ENCODE results near the gene C4orf50.

Gene C4orf50

DNA sequence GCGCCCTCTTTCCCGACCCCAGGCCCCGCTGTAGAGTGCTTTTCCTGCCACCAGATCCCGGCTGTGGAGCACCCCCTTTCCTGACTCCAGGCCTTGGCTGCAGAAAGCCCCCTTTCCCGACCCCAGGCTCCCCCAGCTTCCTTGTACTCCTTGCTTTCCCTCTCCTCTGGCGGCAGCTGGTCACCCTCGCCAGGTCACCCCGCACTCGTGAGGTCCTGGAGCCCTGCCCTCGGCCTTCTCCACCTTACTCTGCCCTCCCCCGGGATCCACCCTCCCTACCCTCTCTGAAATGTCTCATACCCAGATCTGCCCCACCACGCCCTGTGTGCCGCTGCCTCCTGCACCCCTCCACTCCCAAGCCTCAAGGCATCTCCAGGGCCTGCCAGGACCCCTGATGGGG is 25.0 kb upstream of the C4orf50 start:
- no peak for FAIRE-seq

DNA sequence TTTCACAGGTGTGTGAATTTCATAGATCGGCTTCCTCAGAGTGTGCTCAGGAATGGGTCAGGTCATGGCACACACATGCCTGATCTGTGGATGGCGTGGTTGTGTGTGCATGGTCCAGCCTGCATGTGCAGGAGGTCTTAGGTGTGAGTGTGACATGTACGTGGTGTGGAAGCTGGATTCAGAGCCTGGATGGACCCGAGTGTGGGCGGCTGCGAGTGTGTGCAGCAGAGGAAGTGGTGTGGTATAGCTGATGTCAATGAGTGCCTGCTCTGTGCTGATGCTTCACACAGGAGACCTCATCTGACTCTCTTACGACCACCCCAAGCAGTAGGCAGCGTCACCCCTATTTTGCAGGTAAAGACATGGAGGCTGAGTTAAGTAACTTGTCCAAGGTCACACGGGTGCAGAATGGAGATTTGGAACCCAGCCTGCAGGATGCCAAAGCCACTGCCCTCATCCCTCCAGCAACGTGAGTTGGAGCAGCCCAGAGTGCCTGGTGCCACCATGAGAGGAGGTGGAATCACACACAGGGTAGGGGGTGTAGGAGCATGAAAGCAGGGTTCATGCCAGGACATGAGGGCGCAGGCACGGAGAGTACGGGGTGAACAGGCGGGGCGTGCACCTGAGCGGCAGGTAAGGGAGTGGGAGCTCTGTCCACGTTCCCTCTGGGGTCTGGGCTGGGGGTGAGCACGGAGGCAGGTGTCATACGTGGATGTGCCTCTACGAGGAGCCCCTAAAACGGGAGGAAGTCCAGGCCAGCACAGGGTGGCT is 24.2 kb upstream of the C4orf50 start:
- FAIRE-seq = no peak

DNA sequence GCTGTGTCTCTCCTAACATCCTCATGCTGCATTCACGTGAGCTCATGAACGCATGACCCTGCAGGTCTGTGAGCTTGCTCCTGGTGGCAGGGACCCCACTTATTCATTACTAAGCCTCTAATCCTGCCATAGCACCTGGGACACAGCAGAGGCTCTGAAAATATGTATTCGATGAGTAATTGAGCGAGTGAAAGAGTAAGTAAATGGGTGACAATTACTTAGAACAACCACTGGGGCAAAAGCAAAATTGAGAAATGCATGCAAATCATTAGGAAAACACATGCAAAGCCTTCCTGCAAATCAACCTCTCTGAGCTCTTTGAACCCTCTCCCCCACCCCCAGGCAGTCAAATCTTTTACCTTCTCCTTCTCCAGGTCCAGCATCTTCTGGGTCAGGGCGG is 23.6 kb upstream of the C4orf50 start:
- FAIRE-seq = no peak

DNA sequence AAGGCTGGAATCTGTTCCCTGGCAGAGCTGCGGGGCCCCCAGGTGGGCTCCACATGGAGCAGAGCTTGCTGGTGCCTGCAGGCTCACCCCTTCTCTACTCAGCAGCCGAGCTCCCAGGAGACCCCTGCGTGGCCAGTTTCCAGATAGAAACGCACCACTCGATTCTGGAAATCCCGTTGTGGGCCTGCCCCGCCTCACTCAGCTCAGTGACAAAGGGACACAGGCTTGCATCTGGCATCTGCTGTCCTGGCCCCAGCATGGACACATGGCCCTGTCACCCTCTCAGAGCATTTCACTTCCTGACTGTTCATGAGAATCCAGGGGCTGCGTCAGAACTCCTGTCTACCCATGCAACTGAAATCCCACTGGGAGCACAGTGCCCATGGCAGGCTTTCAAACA is 20.5 kb upstream of the C4orf50 start:
- FAIRE-seq = no peak

DNA sequence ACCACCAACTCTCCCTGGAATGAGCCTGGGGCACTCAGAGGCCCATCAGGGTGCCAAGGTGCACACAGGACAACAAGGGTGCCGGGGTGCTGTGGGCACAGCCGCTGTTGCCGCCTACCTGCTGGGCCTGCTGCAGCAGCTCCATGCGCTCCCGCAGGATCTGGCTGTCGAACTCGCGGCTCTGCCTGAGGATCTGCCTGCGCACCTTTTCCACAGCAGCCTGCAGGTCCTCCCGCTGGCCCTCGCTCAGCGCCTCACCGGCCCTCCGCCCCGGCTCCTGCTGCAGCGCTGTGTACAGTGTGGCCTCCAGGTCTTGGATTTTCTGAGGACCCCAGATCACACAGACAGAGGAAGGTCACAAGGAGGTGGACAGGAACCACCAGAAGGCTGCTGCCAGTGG is 17.6 kb upstream of the C4orf50 start:
- FAIRE-seq = no peak

DNA sequence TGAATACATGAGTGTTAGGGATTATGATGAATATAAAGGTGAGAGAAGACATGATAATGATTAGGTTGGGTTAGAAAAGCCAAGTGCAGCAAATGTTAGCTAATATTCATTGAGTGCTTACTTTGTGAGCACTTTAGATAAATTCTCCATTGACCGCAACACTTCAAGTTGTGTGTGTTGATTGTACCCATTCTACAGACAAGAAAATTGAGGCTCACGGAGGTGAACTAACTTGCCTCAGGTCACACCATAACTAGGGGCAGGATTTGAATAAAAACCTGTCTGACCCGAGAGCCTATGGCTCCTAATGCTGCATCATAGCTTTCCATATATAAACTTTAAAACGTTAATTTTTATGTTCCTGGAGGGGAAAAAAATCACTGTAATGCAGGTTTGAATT is 15.2 kb upstream of the C4orf50 start:
- no peak for FAIRE-seq

DNA sequence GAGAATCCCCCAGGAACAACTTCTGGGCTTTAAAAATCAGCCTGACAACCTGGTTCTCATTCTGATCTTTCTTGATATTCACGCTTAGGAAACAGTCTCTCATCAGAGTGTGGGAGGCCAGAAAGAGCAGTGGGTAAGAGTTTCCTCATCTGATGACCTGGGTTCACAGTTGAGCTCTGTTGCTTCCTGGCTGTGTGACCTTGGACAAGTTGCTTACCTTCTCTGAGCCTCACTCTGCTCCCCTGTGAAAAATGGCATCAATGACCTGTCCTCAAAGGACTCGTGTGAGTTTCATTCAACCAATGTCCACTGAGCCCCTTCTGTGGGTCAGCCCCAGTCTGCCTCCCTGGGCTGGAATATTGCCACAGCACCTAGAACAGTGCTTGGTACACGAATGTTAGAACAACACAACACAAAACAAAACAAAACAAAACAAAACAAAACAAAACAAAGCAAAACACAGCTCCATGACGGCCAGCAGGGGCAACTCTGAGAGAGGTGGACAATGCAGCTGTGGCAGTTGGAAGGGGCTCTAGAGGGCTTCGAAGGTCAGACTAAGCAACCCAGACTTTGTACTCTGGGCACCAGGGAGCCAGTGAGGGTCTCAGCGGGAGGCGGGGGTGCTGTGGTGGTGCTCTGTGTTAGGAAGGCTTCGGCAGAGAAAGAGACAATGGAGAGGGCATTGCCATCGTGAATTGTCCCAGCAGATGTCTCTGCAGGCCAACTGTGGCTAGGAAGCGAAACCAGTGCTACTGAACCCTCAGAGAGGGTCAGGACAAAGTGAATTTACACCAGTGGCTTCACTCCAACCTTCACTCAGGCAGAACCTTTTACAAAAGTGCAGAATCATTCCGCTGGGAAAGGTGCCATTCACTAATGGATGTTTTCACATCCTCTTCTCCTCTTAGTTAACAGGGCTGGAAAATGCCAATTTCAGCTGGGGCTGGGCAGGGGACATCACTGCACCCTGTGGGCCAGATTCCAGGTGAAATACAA is 14.3 kb upstream of the C4orf50 start:
- peak; percentile 100 for FAIRE-seq

DNA sequence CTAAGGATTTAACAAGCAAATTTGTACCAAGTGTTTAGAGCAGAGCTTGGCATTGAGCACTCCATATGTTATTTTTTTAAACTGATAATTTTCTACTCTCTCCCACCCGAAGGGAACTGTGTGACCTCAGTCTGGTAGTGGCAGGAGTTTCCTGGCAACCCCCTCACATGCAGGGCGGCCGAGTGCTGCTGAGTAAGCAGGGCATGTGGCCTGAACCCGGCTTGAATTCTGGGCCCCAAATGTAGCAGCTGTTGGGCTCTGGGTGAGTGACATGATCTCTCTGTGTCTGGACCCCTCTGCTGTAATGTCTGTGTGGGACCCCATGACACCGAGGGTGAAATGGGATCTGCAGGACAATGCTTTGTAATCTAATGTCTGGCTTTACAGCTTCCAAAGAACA is 13.6 kb upstream of the C4orf50 start:
- no peak for FAIRE-seq

DNA sequence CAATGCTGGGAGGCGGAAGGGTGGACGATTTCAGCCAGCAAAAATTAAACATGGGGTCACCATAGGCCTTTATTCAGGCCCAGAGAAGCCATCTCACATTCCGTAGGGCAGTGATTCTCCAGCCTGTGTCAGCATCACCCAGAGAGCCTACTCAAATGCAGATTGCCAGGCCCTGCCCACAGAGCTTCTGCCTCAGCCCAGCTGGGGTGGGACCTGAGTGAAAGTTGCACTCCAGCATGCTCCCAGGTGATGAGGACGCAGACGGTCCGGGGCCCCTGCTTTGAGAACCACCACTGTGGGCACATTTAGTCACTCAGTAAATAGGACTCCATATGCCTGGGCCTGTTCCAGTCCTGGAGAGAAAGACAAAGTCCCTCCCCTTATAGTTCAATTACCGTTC is 12.4 kb upstream of the C4orf50 start:
- FAIRE-seq = no peak

DNA sequence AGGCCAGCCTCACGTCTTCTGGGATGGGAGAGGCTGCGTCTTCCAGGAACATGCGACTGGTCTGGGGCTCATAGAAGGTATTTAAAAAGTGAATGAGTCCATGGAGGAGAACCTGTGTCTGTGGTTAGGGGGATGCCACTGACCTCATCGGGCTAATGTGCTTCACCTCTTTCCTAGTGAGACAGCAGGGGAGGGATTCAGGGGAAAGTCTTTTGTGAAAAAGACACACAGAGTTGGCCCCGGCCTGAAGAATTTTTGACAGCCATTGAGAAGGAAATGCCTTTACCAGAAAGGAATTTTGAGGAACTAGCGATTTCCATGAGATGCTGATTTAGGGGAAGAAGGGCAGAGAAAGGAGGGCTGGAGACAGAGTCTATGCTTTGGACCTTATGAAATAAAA is 11.0 kb upstream of the C4orf50 start:
- FAIRE-seq = no peak

DNA sequence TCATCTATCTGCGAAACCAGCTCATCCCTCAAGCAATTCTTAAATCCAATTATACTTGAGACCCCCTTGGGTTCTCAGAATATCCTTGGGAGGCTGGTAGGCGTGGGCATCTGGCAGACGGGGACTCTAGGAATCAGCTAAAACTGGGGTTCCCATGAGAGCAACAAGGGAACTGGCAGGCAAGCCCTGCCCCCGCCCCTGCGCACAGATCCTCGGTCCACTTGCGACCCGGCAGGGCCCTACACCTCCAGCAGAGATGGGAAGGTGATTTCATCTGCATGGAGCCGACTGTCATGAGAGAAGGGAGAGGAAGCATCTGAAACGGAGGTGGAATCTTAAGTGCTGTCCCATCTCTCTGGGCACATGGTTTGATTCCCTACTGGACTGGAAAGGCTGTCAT is 9.9 kb upstream of the C4orf50 start:
- no peak for FAIRE-seq

DNA sequence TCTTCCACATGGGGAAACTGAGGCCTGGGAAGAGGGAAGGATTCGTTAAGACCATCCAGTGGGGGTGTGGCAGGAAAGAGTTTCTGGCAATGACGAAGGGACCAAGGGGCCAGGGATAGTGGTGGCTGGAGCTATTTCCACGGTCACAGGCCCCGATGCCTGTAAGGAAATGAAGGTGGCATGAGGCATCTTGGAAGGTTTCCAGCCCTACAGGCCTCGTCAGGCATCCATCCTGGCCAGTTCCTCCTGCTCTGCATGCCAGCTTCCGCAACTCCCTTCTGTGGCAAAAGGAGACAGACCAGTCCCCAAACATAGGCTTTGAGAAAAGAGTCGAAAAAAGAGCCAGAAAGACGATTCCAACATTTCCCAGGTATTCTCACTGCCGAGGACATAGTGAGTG is 9.2 kb upstream of the C4orf50 start:
- FAIRE-seq = no peak

DNA sequence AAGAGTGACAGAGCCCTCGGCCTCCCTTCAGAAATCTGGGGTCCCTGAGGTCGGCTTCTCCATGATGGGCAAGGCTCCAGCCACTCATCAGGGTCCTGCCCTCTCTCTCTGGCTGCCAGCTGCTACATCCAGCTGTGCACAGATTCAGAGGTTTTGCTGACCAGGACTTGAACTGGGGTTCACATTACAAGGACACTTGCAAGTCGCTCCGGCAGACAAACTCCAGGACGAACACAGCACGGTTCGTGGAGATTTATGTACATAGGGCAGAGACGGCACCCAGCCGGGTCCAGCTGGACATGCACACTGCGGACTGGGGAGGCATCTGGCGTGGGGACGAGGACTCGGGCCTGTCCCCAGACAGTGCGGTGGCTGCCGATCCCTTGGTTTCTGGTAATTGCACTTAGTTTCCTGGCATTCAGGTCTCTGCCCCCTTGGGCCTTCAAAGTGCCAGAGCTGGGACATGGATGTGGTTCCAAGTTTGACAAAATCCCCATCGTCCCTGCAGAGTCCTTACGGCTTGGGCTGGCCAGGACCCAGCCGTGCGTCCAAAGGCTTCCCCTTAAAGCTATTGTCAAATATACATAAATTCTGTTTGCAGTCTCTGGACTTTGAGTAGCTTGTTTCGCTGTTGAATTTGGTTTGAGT is 6.2 kb upstream of the C4orf50 start:
- FAIRE-seq = no peak

DNA sequence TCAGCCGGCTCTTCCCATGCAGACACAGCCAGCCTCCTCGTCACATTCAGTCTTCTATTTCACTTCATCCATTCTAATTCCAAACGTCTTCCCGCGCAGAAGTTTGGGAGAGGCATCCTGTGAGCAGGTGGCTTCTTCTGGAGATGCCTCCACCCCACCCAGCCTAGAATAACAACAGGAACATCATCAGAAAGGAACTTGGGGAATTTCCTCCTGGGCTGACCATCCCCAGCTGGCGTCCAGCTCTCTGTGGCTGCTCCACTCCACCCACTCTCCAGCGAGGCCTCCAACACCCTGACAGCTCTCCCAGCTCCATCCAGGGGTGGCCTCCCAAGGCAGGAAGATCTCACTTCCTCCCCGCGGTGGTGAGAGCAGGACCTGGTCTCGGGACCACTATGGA is 5.5 kb upstream of the C4orf50 start:
- no peak for FAIRE-seq

DNA sequence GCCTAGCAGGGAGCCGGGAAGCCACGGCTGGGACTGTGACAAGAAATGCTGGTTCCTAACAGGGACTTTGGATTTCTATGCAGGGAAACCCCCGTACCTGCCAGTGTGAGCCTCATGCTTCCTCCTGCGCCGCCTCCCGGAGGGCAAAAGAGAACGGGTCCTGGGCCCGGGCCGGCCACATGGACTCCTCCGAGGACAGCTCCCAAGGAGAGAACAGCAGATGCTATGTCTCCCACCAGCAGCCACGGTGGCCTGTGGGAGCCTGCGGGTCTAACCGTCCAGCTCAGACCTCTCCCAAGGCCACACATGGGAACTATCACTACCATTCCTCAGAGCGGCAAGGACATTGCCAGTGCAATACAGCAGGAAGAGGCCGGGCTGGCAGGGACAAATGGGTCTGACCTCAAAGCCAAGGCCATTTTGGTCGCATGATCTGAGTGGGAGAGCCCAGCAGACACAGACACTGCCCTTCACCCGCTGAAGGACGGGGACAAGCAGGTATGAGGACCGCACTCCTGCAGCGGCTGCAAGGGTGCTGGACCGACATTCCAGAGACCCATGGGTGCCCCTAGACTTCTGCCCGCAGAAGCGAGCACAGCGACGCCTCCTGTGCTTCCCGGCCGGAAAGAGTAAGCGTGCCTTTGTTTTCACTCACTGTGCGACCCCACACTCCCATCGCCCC is 4.5 kb upstream of the C4orf50 start:
- FAIRE-seq = no peak

DNA sequence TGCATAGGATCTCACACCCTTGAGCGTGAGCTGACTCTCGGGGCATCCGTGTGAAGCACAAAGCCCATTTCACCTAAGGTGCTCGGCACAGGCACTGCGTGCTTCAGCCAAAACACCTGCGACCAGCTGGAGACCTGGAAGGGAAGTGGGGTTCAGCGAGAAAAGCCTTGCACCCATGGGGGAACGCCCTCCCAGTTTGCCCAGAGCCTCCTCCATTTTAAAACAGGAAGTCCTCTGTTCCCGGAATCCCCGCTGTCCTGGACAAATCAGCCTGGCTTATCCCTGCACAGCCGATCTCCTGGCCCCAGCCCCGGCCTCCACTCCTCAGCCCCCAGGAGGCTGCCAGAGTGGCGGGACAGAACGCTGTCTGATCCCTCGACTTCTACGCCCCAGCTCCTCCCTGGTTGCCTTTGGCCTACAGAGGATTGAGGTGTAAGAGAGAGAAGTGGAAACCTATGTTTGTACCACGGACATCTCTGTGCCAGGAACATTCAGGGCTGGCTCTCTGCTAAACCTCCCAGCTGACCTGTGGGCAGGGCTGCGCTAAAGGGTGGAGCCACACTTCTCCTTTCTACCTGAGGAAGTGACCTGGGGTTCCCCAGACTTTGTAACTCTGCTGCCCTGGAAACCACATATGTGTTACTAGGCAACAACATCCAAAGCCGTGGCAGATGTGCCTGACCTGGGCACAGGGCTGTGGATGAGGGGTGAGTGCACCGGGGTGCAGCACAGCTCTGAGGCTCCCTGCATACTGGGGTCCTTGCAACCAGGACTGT is 3.8 kb upstream of the C4orf50 start:
- FAIRE-seq = no peak

DNA sequence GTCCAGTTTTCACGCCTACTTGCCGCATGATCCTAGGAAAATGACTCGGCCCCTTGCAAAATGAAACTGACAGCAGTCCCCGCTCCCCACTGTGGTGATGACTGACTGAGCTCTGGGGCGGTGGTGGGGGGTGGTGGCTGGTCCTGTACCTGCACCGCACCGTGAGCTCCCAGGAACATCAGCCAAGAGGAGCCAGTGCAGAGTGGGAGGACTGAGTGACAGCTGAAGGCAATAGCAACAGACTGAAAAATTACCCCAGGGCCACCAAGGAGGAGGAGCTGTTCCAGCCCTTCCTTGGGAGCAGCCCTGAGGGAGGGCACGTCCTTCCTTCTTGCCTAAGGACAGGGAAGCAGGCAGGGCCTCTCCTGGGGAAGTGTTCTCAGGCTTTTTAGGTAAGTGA is 2.4 kb upstream of the C4orf50 start:
- no peak for FAIRE-seq

DNA sequence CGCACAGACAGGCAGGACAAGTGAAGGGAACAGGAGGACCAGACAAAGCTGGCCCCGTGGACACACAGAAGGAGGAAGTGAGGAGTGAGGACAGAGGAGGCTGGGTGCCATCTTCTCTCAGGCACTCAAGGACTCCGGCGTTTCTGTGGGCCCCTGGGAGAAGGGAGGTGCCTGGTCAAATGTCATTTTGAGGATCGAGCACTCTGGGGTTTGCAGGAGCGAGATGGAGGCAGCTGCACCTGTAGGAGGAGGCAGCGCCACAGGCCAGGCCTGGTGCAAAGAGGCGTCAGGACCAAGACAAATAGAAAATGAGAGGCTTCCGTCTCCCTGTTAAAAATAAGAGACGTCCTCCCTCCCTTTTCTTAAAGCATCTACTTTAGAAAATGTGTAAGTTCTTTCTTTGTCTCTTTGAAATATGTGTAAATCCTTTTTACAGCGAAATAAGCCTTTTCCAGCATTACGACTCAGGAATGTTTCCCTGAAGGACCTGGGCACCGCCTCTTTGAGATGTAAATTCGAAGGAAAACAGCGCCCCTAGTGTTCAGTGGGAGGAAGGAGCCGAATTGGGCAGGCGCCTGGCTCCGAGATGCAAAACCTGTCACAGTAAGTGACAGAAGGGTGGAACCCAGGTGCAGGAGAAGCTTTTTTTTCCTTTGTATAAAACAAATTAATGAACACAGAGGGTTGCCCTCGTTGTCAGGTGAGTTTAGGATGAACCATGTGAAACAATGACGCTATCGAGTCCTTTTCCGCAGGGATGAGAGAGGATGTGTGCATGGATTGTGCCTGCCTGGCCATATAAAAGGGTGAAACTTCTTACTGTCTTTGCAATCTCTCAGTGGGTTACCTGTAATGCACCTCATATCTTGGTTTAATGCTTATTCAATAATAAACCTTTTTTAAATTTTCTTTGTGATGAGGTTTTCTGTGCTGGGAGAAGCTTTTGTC is 1.4 kb upstream of the C4orf50 start:
- no peak for FAIRE-seq

DNA sequence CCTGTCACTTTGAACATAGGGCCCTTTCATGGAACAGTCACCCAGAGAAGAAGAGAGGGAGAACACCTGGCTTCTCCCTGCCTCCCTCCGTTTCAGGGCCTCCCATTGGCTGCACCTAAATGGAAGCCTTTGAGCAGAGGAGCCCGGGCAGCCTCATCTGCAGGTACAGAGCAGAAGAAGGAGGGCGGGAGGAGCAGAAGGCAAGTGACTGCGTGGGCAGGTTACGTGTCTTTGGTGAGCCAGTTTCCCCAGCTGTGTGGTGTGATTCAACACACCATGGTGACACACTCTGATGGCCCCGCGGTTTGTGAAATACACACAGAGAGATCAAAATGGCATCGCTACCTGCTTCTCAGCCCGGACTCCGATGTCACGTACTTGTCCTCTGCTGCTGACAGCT is 431 bp downstream of the C4orf50 start:
- no peak for FAIRE-seq

DNA sequence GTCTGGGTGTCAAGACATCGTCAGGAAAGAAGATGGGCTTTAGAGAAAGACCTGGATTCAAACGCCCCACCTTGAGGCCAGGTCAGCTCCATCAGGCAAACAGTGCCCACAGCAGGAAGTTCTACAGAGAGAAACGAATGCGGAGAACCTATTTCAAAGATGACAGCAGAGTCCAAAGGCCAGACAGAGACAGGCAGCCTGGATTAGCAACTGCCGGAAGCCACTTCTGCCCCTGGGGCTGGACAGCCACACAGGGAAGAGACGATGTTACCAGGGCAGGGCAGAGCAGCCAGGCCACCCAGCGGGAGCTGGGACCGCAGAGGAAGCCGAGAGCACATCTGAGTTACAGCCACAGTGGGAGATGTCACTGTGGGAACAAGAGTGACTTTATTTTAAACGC is 1.2 kb downstream of the C4orf50 start:
- no peak for FAIRE-seq

DNA sequence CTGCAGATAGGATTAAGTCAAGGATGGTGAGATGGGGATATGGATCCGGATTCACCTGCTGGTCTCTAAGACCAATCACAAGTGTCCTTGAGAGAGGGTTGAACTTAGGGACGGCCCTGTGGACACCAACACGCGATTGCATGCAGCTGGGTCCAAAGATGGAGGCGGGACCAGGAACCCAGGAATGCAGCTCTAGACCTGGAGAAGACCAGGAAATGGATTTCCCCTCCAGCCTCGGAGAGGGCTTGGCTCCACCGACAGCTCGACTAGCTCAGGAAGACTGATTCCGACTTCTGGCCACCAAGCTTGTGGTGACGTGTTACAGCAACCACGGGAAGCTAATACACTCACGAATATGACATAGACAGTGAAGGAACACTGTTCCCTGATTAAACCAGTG is 4.7 kb downstream of the C4orf50 start:
- no peak for FAIRE-seq
